Activated T-cell treated with anti-CD3 and anti-CD28 coated beads, Interleukin-2, amount 50 U/mL, for 72 hours (primary cell): ENCODE measurements around the gene PCNX2. TPM values are rescaled to one million over a fixed set of nuclear protein-coding genes. Genes with fewer than 3 reads are reported as not detected.
A peak's percentile ranks its signal among the peaks of the same experiment; 100 is the strongest.

Source experiments
- ATAC-seq, 2 donors: fragments of 150-1000 bp; cut with Tn5 transposase; replicated peaks in 1 of 2; 2 replicates each; pipeline ENCODE4 v1.10.0; 2021; ENCODE audit warnings: moderate library complexity in 2 of 2, mild to moderate bottlenecking in 1 of 2
- DNase-seq, 2 donors: peaks; one replicate each; pipeline ENCODE4 v3.0.0; 2021 to 2022; ENCODE audit warnings: mixed read lengths in 1 of 2
- H3K27ac Mint-ChIP-seq: one replicate; pipeline ENCODE4 v1.8.0; 2022; ENCODE audit warnings: mild to moderate bottlenecking, moderate library complexity, mixed read lengths
- H3K27me3 Mint-ChIP-seq: one replicate; pipeline ENCODE4 v1.8.0; 2022; ENCODE audit warnings: low read depth, mixed read lengths
- H3K36me3 Mint-ChIP-seq, 2 donors: one replicate each; pipeline ENCODE4 v1.8.0; 2022; ENCODE audit warnings: mixed read lengths in 2 of 2, mild to moderate bottlenecking in 1 of 2; ENCODE audit not compliant: insufficient read depth in 2 of 2
- H3K4me1 Mint-ChIP-seq: one replicate; pipeline ENCODE4 v1.8.0; 2022; ENCODE audit warnings: low read depth, mixed read lengths
- H3K4me3 Mint-ChIP-seq, 2 donors: one replicate each; pipeline ENCODE4 v1.8.0; 2022; ENCODE audit warnings: mild to moderate bottlenecking in 2 of 2, mixed read lengths in 2 of 2, moderate library complexity in 2 of 2
- H3K9me3 Mint-ChIP-seq, 2 donors: one replicate each; pipeline ENCODE4 v1.8.0; 2022; ENCODE audit warnings: mixed read lengths in 2 of 2
- total RNA-seq, 2 donors: library from RNA; stranded (reverse); gene quantifications; one replicate each; pipeline ENCODE4 v1.2.3, GENCODE V29; 2022

PCNX2 gene
- total RNA-seq, 2 donors from 2014 or later: 26.2 to 28.6 TPM

DNA sequence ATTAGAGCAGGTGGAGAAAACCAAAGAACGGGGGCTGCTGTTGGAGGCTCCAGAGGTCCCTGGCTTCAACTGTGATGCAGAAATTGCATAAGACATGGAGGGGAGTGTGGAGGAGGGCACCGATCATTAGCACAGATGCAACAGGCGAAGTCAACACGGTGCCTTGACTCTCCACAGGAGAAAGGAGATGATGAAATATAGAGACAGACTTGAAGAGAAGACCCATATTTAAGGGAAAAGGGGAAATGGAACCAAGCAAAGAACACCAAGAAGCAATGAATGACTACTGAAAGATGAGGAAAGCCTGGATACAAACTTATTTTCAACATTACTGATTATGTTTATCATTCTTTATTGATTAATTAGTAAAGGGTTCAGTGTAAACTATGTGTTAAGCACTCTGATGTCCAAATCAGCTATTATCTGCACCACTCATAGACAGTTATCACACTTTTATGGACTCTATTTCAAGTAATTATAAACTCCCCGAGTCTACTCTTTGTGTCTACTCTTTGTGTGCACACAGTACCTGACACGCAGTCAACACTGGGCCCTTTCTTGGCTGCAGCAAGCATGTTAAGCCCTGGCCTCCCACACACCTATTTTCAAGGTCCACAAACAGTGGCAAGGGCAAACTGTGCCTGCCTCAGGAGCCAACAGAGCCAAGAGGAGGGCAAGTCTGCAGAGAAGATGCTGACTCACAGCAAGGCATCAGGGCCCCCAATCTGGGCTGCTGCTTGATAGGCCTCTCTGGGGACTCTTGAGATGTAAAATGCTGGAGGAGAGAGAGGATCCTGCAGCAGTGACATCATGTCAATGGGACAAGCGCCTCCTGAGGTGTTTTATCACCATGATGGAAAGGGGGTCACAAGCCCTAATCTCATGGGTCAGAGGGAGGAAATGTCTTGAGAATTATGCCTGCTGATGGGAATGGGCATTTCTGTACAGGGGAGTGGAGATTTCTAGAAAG is 17.6 kb downstream of the PCNX2 start:
- no peak overlapping the region for H3K4me3 Mint-ChIP-seq
- no peaks in the 10 kb centered on the region for H3K27me3 Mint-ChIP-seq
- H3K9me3 Mint-ChIP-seq: peaks cover 0 to under 1% of the 10 kb centered on the region in 2 donors
- peaks cover 0 to 4% of the 10 kb centered on the region in 2 donors for H3K36me3 Mint-ChIP-seq
- no peak overlapping the region for H3K27ac Mint-ChIP-seq
- peaks cover 22% of the 10 kb centered on the region for H3K4me1 Mint-ChIP-seq
- ATAC-seq (no peak), DNase-seq (no peak)

- no peaks in the 10 kb centered on the region for H3K9me3 Mint-ChIP-seq
- no peak for DNase-seq
- H3K36me3 Mint-ChIP-seq: peaks cover 4 to 8% of the 10 kb centered on the region in 2 donors
- H3K27ac Mint-ChIP-seq: no peak overlapping the region
- H3K4me3 Mint-ChIP-seq: no peak overlapping the region
- peak in 1 of 2 donors; percentile 40 for ATAC-seq
- peaks cover 17% of the 10 kb centered on the region for H3K4me1 Mint-ChIP-seq
- no peaks in the 10 kb centered on the region for H3K27me3 Mint-ChIP-seq
These were observed 25.9 kb downstream of the PCNX2 start for GRCh38 chr1:233269656-233270055.

GRCh38 chr1:233268389-233269022 is 27.0 kb downstream of the PCNX2 start:
- no peaks in the 10 kb centered on the region for H3K27me3 Mint-ChIP-seq
- H3K27ac Mint-ChIP-seq: no peak overlapping the region
- ATAC-seq (peak; percentile 49 to 75), DNase-seq (peak; percentile 4 to 8)
- peaks cover 4 to 7% of the 10 kb centered on the region in 2 donors for H3K36me3 Mint-ChIP-seq
- H3K4me3 Mint-ChIP-seq: no peak overlapping the region
- peaks cover 17% of the 10 kb centered on the region for H3K4me1 Mint-ChIP-seq
- H3K9me3 Mint-ChIP-seq: no peaks in the 10 kb centered on the region

DNA sequence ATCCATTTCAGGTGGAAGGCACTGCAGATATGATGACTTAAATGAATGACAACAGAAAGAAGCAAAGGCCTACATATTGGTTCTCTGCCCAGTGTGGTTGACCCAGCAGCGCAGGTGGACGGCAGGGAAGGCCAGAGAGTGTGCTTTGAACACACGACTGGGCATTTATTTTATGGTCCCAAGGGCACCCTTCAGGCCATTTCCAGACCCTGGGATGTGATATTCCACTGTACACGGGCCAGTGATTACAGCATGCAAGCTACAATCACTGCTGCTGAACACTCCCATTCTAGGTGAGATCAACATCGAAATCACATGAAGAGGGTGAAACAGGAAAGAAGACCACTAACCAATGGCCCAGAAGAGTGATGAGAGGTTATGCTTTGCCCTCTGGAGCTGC is 33.8 kb downstream of the PCNX2 start:
- Mint-ChIP-seq H3K4me3 (no peak overlapping the region), H3K9me3 (no peaks in the 10 kb centered on the region), H3K4me1 (peaks cover 13% of the 10 kb centered on the region), H3K27me3 (no peaks in the 10 kb centered on the region), H3K27ac (peak overlapping the region; percentile 62), H3K36me3 (peaks cover 3 to 11% of the 10 kb centered on the region in 2 donors)
- DNase-seq: no peak
- ATAC-seq: no peak

DNA sequence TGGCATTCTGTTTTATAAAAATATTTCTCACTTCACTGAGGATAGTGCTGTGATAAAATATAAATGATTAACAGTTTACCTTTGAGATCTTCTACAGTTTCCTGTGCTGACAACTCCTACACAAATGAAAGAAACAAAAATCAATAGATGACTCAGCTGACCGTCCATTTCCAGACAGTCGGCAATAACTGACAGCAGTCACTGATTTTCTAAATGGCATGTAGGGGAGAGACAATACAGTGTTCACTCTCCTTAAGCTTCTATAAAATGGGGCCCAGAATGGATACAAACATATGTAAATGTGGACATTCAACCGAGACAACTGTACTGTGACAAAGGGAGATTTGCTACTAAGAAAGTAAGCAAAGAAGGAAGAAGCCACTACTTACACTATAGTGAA is 34.3 kb downstream of the PCNX2 start:
- no peak for DNase-seq
- Mint-ChIP-seq H3K27ac (peak overlapping the region; percentile 62), H3K4me3 (peak overlapping the region in 1 of 2 donors; percentile 64), H3K27me3 (no peaks in the 10 kb centered on the region), H3K4me1 (peaks cover 8% of the 10 kb centered on the region), H3K36me3 (peaks cover 3 to 11% of the 10 kb centered on the region in 2 donors), H3K9me3 (no peaks in the 10 kb centered on the region)
- peak in 1 of 2 donors; percentile 71 for ATAC-seq

GRCh38 chr1:233257786-233258185 is 37.7 kb downstream of the PCNX2 start:
- Mint-ChIP-seq H3K4me3 (no peak overlapping the region), H3K9me3 (no peaks in the 10 kb centered on the region), H3K36me3 (peaks cover 3 to 13% of the 10 kb centered on the region in 2 donors), H3K27ac (no peak overlapping the region), H3K27me3 (no peaks in the 10 kb centered on the region), H3K4me1 (peaks cover 8% of the 10 kb centered on the region)
- ATAC-seq (no peak), DNase-seq (no peak)

GRCh38 chr1:233256789-233257188 is 38.7 kb downstream of the PCNX2 start:
- Mint-ChIP-seq H3K36me3 (peaks cover 3 to 13% of the 10 kb centered on the region in 2 donors), H3K27me3 (no peaks in the 10 kb centered on the region), H3K4me3 (no peak overlapping the region), H3K27ac (no peak overlapping the region), H3K4me1 (peaks cover 8% of the 10 kb centered on the region), H3K9me3 (no peaks in the 10 kb centered on the region)
- DNase-seq (no peak), ATAC-seq (no peak)

GRCh38 chr1:233256191-233256590 is 39.3 kb downstream of the PCNX2 start:
- Mint-ChIP-seq H3K4me1 (peaks cover 3% of the 10 kb centered on the region), H3K27ac (no peak overlapping the region), H3K4me3 (no peak overlapping the region), H3K27me3 (no peaks in the 10 kb centered on the region), H3K36me3 (peaks cover 3 to 10% of the 10 kb centered on the region in 2 donors), H3K9me3 (no peaks in the 10 kb centered on the region)
- no peak for ATAC-seq
- DNase-seq: no peak

DNA sequence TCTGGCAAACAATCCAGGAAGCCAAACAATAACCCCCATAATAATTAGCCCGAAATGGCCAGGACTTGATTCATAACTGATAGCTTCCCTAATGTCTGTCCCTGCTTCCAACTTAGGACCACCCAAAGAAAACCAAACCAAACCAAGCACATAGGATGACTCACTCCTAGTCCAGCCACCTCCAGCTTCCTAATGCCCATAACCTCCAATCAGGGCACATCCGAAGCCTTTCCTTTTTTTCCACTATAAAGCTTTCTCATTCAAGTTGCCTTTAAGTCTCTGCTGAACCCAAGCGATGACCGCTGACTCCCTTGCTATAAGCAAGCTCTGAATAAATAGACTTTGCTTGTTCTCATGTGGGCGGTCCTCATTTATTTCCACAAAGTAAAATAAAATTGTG is 40.4 kb downstream of the PCNX2 start:
- DNase-seq: no peak
- no peak for ATAC-seq
- Mint-ChIP-seq H3K27ac (no peak overlapping the region), H3K4me3 (no peak overlapping the region), H3K36me3 (peaks cover 3 to 10% of the 10 kb centered on the region in 2 donors), H3K27me3 (no peaks in the 10 kb centered on the region), H3K9me3 (no peaks in the 10 kb centered on the region), H3K4me1 (no peaks in the 10 kb centered on the region)

- DNase-seq (no peak), ATAC-seq (no peak)
- Mint-ChIP-seq H3K27me3 (no peaks in the 10 kb centered on the region), H3K4me3 (no peak overlapping the region), H3K9me3 (no peaks in the 10 kb centered on the region), H3K27ac (no peak overlapping the region), H3K36me3 (peaks cover 1 to 7% of the 10 kb centered on the region in 2 donors), H3K4me1 (no peaks in the 10 kb centered on the region)
These were observed 41.6 kb downstream of the PCNX2 start for GRCh38 chr1:233253832-233254331.

DNA sequence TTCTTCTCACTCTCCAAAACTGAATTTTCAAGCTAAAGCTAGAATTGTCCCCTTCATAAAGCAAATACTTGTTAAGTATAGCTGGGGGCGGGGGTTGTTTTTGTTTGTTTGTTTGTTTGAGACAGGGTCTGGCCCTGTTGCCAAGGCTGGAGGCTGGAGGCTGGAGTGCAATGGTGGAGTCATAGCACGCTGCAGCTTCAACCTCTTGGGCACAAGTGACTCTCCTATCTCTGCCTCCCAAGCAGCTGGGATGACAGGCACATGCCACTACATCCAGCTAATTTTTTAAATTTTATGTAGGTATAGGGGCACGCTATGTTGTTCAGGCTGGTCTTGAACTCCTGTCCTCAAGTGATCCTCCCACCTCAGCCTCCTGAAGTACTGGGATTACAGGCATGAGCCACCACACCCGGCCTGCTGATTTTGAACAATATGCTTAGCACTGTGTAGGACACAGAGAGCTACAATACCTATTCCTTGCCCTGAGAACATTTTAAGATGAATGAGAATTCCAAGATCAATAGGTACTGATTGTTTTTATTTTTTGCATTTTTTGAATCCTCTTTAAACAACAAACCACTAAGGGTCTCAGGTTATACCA is 42.2 kb downstream of the PCNX2 start:
- H3K9me3 Mint-ChIP-seq: no peaks in the 10 kb centered on the region
- no peak overlapping the region for H3K27ac Mint-ChIP-seq
- DNase-seq (no peak), ATAC-seq (no peak)
- H3K27me3 Mint-ChIP-seq: no peaks in the 10 kb centered on the region
- H3K4me3 Mint-ChIP-seq: no peak overlapping the region
- H3K4me1 Mint-ChIP-seq: no peaks in the 10 kb centered on the region
- peaks cover 1 to 6% of the 10 kb centered on the region in 2 donors for H3K36me3 Mint-ChIP-seq

GRCh38 chr1:233252441-233252840 is 43.1 kb downstream of the PCNX2 start:
- ATAC-seq: no peak
- Mint-ChIP-seq H3K36me3 (peaks cover 0 to 8% of the 10 kb centered on the region in 2 donors), H3K27ac (no peak overlapping the region), H3K4me1 (no peaks in the 10 kb centered on the region), H3K9me3 (no peaks in the 10 kb centered on the region), H3K27me3 (no peaks in the 10 kb centered on the region), H3K4me3 (no peak overlapping the region)
- DNase-seq: no peak

DNA sequence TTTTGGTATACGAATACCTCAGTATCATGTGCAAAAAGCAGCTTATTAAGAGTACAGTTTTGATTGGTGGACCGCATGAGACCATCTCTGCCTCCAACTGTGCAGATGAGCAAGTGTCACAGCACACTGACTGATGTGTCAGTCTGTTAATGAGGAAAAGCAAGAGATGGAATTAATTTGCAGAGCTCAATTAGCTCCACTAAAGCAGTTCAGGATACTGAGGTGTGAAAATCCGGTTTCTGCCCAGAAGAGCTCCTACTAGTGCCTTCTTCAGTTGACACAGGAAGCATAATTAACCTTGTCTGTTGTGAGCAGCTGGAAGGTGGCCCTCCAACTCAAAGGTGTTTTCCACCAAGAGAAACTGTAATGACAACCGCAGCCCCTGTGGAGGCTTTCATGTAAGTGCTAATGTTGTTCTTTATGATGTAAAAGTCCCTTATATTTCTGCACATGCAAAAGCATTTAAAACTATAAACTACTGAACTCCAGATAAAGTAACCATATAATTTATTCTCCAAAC is 44.3 kb downstream of the PCNX2 start:
- ATAC-seq: no peak
- no peak overlapping the region for H3K27ac Mint-ChIP-seq

More for the DNA sequence above, 44.3 kb downstream of the PCNX2 start:
- Mint-ChIP-seq H3K9me3 (no peaks in the 10 kb centered on the region), H3K36me3 (peaks cover 0 to 5% of the 10 kb centered on the region in 2 donors), H3K27me3 (no peaks in the 10 kb centered on the region), H3K4me3 (no peak overlapping the region), H3K4me1 (no peaks in the 10 kb centered on the region)
- no peak for DNase-seq
